ENCODE data around the gene PAM.

The PAM gene

GRCh38 chr5:102782217-102782872 lies 27.2 kb downstream of the PAM start:
- no peak for TF ChIP-seq TAF1 (IDR thresholded peaks at IDR 0.05; ENCODE audit: borderline replicate concordance, insufficient read depth, low read length)
- TF ChIP-seq POLR2AphosphoS5 (IDR thresholded peaks at IDR 0.05; ENCODE audit: low read depth, low read length), result no peak
- no peak for TF ChIP-seq REST (IDR thresholded peaks at IDR 0.05; ENCODE audit: insufficient read depth in 1 of 2, low read depth in 2 of 2, low read length in 2 of 2)
- TF ChIP-seq SIN3A (IDR thresholded peaks at IDR 0.05; ENCODE audit: borderline replicate concordance, insufficient read depth, low read length), result no peak
- no peak for TF ChIP-seq FOXP2 (optimal IDR thresholded peaks at IDR 0.05; ENCODE audit: borderline replicate concordance, extremely low read depth, extremely low read length, insufficient read depth)

DNA sequence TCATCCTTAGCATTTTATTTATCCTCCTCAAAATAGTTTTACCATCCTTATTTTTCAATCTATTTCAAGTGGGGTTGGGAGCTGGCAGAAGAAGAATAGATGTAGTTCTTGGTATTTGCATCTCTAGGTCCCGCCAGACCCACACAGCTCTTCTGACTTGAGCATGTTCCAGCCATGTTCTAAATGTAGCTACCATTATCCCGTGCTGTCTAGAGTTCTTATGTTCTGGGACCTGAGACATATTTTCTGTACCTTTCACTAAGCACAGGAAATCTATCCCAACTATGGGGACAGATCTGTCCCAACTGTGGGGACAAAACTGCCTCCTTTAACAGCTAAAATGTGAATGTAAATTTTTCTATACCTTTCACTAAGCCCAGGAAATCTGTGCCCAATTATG lies 32.0 kb downstream of the PAM start:
- no peak for TF ChIP-seq POLR2AphosphoS5 (IDR thresholded peaks at IDR 0.05; ENCODE audit: low read depth, low read length)
- TF ChIP-seq FOXP2 (optimal IDR thresholded peaks at IDR 0.05; ENCODE audit: borderline replicate concordance, extremely low read depth, extremely low read length, insufficient read depth), result no peak
- no peak for TF ChIP-seq REST (IDR thresholded peaks at IDR 0.05; ENCODE audit: insufficient read depth in 1 of 2, low read depth in 2 of 2, low read length in 2 of 2)
- no peak for TF ChIP-seq TAF1 (IDR thresholded peaks at IDR 0.05; ENCODE audit: borderline replicate concordance, insufficient read depth, low read length)
- TF ChIP-seq SIN3A (IDR thresholded peaks at IDR 0.05; ENCODE audit: borderline replicate concordance, insufficient read depth, low read length), result no peak

DNA sequence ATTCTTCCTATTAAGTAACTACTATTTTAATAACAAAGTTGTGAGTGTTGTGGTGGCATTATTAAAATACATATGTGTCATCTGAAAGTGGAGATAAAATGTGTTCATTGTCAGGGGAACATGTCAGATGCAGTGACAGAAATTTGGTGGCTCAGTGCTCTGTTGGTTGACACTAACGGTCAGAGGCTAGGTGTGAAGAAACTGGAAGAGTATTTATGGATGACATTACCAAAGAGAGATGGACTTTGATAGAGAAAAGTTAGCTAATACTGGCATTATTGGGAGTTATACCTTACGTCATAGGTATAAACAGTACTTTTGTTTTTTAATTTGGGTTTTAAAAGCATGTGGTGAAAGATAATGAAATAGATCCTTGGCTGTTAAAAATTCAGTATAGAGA lies 33.7 kb downstream of the PAM start:
- no peak for TF ChIP-seq POLR2AphosphoS5 (IDR thresholded peaks at IDR 0.05; ENCODE audit: low read depth, low read length)
- TF ChIP-seq SIN3A (IDR thresholded peaks at IDR 0.05; ENCODE audit: borderline replicate concordance, insufficient read depth, low read length), result no peak
- no peak for TF ChIP-seq FOXP2 (optimal IDR thresholded peaks at IDR 0.05; ENCODE audit: borderline replicate concordance, extremely low read depth, extremely low read length, insufficient read depth)
- no peak for TF ChIP-seq REST (IDR thresholded peaks at IDR 0.05; ENCODE audit: insufficient read depth in 1 of 2, low read depth in 2 of 2, low read length in 2 of 2)

DNA sequence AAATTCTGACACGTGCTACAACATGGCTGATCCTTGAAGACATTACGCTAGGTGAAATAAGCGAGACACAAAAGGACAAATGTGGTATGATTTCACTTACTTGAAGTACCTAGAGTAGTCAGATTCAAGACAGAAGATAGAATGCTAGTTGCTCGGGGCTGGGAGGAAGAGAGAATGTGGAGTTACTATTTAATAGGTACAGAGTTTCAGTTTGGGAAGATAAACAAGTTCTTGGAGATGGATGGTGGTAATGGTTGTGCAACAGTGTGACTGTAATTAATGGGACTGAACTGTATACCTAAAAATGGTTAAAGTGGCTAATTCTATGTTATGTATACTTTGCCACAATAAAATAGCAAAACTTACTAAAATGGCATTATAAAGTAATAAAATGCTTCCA lies 34.4 kb downstream of the PAM start:
- TF ChIP-seq SIN3A (IDR thresholded peaks at IDR 0.05; ENCODE audit: borderline replicate concordance, insufficient read depth, low read length) (no peak), POLR2AphosphoS5 (IDR thresholded peaks at IDR 0.05; ENCODE audit: low read depth, low read length) (no peak), FOXP2 (optimal IDR thresholded peaks at IDR 0.05; ENCODE audit: borderline replicate concordance, extremely low read depth, extremely low read length, insufficient read depth) (no peak), TAF1 (IDR thresholded peaks at IDR 0.05; ENCODE audit: borderline replicate concordance, insufficient read depth, low read length) (no peak), REST (IDR thresholded peaks at IDR 0.05; ENCODE audit: insufficient read depth in 1 of 2, low read depth in 2 of 2, low read length in 2 of 2) (no peak)

DNA sequence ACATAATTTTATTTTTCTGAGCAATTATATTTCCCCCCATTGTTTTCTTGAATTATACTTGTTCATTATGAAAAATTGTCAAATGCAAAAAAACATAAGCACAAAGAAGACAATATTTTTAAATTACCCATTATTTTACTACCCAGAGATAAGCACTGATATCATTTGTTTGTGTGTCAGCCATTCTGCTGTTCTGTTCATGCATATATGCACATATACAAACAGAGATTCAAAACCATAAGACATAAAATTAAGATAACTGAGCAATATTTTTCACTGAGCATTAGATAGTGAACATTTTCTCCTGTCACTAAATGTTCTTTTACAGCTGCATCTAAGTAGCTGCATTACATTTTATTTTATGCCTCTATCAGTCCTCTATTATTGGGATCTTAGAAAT lies 35.6 kb downstream of the PAM start:
- TF ChIP-seq SIN3A (IDR thresholded peaks at IDR 0.05; ENCODE audit: borderline replicate concordance, insufficient read depth, low read length) (no peak), FOXP2 (optimal IDR thresholded peaks at IDR 0.05; ENCODE audit: borderline replicate concordance, extremely low read depth, extremely low read length, insufficient read depth) (no peak), POLR2AphosphoS5 (IDR thresholded peaks at IDR 0.05; ENCODE audit: low read depth, low read length) (no peak), REST (IDR thresholded peaks at IDR 0.05; ENCODE audit: insufficient read depth in 1 of 2, low read depth in 2 of 2, low read length in 2 of 2) (no peak), TAF1 (IDR thresholded peaks at IDR 0.05; ENCODE audit: borderline replicate concordance, insufficient read depth, low read length) (no peak)

Data from PFSK-1 (cell line).